HG03571 (cell line): ENCODE measurements around the gene EEFSEC.

Experiments
- ATAC-seq: cut with Tn5 transposase; IDR thresholded peaks from one replicate; pipeline ENCODE4 v1.9.1; 2021; ENCODE audit not compliant: unreplicated experiment

EEFSEC gene

DNA sequence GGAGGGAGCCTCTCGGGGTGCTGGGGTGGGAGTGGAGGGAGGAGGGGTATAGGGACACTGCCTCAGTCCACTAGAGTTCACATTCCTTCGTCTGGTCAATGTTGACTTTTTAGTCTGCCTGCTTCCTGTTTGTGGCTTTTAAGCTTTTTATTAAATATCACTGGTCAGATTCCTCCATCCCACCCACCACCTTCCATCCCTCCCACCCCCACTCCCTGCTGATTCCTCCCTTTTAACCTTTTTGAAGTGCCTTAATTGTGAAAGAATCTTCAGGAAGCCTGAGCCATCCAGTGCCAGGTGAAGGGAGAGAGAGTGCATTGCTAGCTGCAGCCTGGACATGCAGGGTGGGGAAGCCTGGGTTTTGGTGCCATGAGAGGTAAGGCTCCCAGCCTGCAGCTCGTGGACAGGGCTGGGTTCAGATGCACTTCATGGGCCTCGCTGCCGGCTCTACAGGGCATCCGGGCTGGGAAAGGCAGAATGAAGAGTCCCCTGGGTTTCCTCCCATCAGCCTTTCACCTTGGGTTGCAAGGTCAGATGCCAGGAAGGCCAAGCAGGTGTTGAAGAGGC, 207.5 kb downstream of the EEFSEC start:
- no peak for ATAC-seq

DNA sequence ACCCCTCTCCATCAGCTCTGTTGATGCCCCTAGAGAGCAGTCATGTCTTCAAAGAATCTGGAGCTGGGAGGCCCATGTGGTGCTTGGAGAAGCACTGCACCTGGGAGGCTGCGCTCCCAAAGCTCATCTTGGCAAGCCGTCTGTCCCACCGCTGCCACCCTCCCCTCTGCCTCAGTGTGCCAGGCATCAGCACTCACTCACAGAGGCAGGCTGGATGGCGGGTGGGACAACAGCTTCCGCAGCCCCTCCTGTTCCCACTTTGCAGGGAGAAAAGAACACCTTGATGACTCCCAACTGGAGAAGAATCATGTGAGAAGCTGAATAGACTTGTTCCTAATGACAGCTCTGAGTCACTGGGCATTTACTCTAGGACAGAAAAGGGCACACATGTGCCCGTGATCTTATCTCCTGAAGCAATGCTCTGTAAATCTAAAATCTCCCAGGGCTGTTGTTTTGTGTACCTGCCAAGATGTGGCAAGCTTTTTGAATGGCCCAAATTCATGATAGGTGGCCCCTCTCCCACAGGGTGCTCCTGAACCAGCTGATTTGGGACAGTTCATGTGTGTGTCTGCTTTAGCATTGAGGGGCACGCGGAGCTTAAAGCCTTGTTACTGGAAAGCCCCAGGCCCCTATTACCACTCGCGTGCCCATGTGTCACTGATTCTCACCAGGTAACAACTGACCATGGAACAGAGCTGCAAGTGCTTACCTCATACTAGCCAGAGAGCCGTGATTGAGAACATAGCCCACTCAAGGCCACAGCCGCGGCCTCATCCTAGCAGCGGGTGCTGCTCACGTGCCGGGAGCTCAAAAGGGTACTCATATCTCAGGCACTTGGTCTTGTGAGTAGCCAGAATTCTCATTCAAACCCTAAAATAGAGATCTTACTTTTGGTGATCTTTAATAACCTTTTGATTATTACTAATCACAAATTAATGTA, 209.0 kb downstream of the EEFSEC start:
- ATAC-seq: no peak

DNA sequence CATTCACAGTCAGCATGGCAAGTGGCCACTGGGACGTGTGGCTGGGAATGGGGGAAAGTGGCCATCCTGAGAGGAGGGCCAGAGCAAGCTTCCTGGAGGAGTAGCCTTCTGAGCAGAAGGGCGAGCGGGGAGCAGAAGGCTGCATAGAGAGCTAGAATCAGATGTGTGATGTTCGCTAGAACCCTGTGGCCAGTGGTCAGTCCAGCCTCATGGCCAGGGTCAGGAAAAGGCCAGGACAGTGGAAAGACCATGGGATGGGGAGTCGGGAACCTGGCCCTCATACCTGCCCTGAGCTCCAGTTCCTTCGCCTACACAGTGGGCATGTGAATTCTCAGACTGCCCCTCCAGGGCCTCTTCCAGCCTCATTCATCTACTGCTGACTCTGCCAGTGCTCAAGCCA, 211.0 kb downstream of the EEFSEC start:
- ATAC-seq: no peak

DNA sequence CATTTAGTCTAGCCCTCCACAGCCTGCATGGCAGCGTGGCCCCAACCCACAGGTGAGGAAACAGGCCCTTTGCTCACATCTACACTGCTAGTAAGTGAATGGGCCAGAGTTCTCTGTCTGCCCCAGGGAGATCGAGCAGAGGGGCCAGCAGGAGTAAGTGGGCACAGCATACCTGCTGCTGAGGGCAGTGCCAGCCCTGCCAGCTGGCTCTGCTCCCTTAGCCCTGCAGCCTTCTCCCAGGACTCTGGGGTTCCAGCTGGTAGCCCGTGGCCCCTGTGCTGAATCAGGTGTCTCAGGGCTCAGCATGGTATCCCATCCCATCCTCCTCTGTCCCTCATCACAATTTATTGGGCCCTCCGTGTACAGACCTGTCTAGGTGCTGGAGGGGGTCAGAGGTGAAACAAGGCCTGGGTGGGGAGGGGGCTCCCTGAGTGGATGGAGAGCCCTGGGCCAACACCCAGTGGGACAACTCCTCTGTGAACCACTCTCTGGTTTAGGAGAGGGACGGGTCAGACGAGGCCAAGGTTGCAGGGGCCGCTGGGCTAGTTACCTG, 211.6 kb downstream of the EEFSEC start:
- no peak for ATAC-seq

DNA sequence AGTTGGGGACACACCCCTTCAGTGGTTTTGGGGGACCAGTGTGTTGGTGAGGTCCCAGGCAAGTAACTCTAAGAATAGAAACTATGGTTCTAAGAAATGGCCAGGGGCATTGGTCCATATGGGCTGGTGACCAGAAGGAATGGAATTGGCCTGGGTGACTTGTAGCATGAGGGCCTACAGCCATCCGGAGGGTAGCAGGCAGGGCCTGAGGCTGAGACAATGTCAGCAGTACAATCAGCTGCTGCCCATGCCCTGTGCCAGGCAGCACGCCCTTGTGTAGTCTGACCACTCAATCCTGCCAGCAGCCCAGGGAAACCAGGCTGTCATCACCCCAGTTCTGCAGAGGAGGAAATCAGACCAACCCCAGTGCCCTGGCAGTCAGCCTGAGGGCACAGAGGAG, 212.9 kb downstream of the EEFSEC start:
- ATAC-seq: no peak

DNA sequence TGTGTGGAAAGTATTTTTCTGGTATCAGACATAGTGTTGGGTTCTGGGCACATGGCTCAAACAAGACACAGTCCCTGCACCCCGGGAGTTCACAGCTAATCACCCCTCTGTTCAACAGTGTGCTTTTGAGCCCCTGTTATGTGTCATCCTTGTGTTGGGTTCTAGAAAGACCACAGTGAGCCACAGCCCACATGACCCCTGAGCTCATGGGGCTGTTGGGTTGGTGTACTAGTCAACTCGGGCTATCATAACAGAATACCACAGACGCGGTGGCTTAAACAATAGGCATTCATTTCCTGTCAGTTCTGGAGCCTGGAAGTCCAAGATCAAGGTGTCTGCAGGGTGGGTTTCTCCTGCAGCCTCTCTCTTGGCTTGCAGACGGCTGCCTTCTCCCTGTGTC, 213.4 kb downstream of the EEFSEC start:
- ATAC-seq: no peak

DNA sequence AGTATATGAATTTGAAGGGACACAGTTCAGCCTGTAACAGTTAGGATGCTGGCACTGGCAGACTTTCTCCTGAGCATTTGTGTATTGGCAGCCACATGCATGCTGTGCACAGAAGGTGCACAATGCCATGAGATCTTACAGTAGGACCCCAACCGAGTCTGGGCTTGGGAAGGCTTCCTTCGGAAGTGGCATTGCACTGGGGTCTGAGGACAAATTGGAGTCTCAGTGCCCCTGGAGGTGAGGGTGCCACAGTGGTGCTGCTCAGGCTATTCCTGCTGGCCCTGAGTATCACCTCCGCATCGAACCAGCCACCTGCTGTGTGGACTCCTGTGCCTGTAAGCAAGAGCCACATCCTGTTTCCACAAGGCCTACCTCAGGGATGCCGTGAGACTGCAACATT, 213.9 kb downstream of the EEFSEC start:
- no peak for ATAC-seq

DNA sequence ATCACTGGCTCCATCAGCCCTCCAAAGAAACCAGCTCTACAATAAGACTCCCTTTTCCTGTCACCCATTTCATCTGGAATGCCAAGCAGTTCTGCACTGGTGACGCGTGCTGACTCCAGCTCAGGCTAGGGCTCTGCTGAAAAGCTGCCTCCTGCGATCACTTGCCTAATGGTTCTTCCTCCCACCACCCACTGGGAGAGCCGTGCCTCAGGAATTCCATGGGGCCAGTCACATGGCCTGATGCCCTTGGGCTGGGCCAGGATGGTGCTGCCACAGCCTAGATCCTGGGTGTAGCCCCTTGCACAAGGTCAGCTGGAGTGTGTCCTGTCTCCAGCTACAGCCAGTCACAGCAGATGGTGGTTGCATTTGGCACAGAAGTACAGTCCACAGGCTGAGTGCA, 214.5 kb downstream of the EEFSEC start:
- no peak for ATAC-seq

DNA sequence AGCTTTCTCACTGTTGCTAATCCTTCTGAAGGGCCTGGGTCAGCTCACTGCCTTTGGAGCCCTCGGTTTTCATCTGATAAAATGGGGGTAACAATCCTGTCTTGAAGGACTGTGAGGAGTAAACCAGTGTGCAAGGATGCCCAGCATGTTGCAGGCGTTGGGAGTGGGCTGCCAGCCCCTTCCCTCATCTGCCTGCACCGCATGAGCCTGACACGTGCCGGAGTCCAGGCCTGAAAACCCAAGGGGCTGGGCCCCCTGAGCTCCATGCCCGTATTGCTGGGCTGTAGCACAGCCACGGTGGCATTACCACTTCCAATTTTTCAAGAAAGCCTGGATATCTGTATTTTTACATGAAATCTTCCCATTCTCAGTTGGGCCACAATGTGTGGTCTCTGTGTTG, 215.3 kb downstream of the EEFSEC start:
- ATAC-seq: no peak

DNA sequence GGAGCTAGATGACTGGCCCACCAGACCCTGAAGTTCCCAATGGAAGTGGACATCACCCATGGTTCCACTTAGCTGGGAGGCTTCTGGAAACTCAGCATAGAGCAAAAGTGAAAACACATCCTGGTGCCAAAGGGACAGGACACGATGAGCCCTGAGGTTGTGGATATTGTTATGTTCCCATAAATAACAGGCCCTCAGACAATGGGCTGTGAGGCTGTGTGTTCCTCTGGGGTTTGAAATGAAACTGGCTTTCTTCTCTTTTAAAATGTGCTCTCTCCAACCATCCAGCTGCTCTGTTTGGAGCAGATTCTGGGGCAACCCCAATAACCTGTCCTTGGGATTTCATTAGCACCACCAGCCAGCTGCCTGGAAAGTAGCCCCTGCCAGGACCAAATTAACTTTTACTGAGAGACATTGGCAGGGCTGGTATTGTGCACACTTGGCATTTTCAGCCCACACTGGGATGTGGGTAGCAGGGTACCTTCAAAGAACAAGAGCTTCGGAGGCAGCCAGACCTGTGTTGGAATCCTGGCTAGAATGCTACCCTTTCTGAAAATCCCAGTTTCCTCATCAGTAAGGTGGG, 215.9 kb downstream of the EEFSEC start:
- no peak for ATAC-seq

DNA sequence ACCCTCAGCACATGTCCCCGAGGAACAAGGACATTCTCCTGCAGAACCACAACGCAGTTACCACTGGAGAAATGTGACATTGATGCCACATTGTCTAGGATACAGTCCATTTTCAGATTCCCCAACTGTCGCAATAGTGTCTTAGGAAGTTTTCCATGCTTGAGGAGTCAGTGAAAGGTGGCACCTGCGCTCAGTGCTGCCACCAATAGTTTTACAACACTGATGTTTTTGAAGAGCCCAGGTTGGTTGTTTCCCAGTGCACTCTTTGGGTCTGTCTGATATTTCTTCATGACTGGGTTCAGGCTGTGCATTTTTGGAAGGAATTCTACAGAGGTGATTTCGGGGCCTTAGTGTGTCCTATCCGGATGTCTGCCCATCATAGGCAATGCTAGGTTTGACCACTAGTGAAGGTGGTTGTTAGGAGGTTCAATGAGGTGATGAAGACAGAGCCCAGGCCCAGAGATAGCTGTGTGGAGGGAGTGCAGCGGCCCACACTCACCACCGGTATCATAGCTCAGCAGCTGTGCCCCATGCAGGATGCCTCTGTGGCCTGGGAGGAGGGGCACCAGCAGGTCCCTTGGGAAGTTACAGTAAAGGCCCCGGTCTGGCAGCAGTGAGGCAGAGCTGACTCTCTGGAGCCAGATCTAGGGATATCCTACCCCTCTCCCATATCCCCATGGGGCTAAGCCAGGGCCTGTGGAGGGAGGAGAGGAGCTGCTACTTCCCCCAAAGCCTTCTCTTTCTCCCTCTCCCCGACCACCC, 216.8 kb downstream of the EEFSEC start:
- no peak for ATAC-seq

DNA sequence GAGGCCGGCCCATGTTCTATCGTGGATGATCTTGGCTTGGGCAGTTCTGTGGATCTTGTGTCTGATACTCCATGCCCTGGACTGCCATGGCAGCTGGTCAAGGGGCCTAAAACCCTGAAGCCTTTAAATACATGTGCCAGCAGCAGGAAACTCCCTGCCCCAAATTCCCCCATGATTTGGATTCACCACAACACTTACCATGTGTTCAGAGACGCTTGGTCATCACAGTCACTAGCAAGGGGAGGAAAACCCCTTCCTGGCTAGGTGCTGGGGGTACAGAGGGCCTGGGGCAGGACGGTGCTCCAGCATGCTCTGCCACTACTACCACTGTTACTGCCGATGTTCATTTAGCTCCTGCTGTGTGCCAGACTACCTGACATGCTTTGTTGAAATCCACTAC, 219.0 kb downstream of the EEFSEC start:
- no peak for ATAC-seq

DNA sequence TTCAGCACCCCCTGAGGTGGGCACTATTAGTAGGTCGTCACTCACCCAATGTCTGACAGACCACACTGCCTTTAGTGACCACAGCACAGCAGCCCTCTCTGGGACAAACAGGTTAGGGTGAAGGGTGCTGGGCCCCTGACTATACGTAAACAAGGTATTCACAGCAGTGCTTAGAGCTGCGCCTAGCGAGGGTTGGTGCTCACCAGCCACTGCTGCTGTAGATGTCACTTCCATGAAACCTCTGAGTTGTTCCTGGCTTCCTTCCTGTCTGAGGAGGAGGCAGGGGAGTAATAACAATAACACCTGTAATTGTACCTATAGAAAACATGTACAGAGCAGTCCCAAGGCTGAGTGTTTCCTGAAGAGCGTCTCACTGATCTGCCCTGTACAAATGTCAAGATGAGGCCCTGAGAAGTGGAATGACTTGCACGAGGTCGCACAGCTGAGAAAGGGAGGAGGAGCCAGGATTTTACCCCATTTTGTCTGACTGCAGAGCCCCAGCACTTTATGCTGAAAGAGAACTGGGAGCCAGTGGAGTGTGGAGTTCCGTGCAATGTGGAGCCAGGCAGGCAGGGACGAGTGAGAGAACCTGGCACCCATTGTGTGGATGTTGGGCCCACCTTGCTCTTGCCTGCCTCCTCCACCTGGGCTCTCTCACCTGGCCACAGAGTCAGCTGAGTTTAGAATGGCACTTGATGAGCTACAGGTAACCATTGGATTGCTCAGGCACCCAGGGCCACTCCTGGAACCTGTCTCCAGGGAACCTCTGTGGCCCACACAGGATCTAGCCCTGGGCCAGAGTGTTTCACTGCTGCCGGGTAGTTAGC, 219.6 kb downstream of the EEFSEC start:
- no peak for ATAC-seq

DNA sequence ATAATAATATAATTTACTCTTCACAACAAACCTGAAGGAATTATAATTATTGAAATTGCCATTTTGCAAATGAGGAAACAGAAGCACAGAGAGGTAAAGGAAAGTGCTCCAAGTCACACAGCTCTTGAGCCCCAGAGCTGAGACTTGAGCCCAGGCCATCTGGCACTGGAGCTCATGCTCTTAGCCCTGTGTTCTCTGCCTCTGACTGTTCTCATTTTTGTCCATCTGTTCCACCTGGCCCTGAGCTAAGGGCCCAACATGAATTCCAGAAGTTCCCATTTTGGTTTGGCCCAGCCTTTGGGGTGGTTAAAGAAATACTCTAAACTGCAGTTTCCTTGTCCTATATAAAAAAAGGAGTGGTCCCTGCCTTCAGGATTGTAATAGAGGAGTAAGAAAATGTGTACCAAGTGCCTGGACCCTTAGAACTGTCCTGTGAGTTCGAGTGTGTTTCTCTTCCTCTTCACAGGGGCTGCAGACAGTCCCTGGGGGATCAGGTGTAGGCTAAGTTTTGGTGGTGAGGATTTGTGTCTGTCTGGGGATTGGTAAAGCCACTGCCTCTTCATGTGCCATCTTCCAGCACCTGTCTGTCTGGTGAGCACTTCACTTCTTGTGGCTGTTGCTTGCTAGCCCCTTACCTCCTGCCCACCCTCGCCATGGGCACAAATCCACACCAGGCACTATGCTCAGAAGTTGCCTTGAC, 221.6 kb downstream of the EEFSEC start:
- ATAC-seq: no peak

DNA sequence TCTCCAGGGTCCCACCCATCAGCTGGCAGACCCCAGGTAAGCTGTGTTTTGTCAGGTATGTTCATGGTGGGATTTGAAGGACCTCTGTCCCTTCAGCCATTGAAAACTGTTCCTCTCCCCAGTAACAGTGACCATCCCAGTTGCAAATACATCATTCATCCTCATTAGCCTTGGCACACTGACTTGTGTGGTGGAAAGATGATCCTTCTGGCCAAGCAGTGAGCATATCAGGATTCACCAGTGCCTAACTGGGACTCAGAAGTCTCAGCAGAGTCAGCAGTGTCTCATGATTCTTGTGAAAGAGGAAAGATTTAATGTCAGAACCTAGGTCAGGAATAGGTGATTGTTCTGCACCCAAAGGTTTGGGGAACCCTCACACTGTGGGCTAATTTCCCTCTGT, 223.2 kb downstream of the EEFSEC start:
- no peak for ATAC-seq

DNA sequence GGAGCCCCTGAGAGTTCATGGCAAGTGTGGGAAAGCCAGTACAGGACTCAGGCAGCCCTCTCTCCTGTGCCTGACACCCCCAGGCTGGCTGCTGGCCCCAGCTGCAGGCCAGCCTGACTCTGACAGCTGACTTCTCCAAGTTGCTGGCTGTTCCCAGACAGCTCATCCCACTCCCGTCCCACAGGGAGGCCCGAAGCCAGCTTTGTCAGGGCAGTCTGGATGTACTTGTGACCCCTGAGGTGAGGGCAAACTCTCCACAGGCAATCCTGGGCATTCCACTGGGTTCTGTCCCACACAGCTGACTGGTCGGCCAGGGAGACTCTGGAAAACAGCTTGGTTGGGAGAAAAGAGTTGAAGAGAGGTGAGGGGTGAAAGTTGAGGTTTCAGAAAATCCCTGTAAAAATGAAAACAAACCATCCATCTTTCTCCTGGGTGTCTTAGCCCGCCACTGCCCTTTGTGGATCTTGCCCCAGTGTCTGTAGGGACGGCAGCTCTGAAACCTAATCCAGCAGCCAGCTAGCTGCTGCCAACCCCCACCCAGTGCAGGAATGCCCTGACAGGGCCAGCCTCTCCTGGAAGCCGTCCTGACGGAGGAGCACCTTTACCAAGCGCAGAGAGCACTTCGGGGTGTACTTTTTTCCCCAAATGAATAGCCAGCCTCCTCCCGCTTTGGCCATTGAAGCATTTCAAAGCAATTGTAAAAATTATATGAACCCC, 225.5 kb downstream of the EEFSEC start:
- no peak for ATAC-seq

DNA sequence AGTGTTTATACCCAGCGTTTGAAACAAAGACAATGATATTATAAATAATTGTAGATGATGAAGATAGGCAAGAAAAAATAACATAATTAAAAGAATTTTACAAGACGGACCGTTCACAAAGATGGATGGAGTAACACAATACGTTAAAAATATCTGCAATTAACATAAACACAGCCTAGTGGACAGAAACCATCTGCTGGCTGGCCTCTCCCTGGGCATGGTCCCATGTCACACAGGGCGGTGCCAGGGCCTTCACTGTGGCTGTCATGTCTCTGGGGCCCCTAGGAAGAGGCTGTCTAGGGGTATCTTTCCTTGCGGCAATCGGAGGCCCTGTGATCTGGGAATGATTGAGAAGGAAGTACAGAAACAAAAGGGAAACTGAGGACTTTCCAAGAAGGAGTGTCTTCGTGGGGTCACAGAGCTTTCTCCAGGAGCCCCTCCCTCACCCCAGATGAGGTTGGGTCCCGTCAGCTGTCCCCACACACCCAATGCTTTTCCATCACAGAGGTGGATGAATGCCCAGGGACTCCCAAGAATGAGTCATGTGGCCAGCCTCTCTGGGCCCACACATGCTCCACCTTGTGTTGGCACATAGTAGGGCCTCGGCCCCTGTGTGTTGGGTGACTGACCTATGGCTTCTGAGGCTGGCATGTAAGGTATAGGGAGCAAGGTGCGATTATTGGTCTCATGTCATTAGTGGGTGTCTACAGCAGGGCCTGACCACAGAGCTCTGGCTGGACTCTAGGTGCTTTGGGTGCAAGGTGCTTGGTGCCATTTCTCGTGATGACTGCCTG, 226.3 kb downstream of the EEFSEC start:
- ATAC-seq: no peak

DNA sequence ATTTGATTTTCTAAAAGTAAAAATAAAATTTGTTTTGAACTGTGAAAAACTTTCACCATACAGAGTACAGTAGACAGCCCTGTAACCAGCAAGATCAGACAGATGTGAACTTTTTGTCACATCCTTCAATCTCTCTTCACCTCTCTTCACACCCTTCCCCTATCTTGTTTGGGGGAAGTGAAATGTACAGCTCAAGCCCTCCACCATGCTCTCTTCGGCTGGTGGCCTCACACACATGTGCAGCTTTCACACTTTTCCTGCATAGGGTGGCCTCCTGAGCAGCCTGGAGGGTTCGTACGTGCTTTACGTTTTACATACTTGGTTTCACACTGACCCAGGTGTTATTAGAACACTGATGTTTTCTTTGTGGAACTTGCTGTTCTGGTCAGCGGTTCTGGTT, 227.0 kb downstream of the EEFSEC start:
- no peak for ATAC-seq
